ENCODE data around the gene RUBCNL. TPM values are rescaled to one million over a fixed set of nuclear protein-coding genes. Genes with fewer than 3 reads are reported as not detected.

The RUBCNL gene
- total RNA-seq, 4 donors from 2014 or later = 0.42 to 0.78 TPM; not detected in 2

- TF ChIP-seq POLR2A (IDR thresholded peaks at IDR 0.05) = no peak
- H3K9me3 ChIP-seq = no peaks in the 10 kb centered on the region
- no peaks in the 10 kb centered on the region for H3K27me3 ChIP-seq
- ATAC-seq = no peak
- H3K27ac ChIP-seq = no peak overlapping the region
- intact Hi-C loops (cut with DNase I; ENCODE audit: low total_unique reads) (no loop called here), in situ Hi-C loops (cut with MboI; ENCODE audit: low sequenced_read_pairs in 4 of 4) (no loop called here)
- no peaks in the 10 kb centered on the region for H3K4me1 ChIP-seq
- no peak overlapping the region for H3K4me3 ChIP-seq
- no peaks in the 10 kb centered on the region for H3K36me3 ChIP-seq
- DNase-seq = no peak
Measured at GRCh38 chr13:46347277-46347676, 39.8 kb downstream of the RUBCNL start.

- Histone ChIP-seq H3K27me3 (no peaks in the 10 kb centered on the region), H3K4me1 (no peaks in the 10 kb centered on the region), H3K36me3 (no peaks in the 10 kb centered on the region), H3K9me3 (no peaks in the 10 kb centered on the region), H3K27ac (no peak overlapping the region), H3K4me3 (no peak overlapping the region)
- ATAC-seq = no peak
- in situ Hi-C loops (cut with MboI; ENCODE audit: low sequenced_read_pairs in 4 of 4) = no loop called here
- intact Hi-C loops (cut with DNase I; ENCODE audit: low total_unique reads) = no loop called here
- TF ChIP-seq CTCF (IDR thresholded peaks at IDR 0.05 in 4 of 5, conservative IDR thresholded peaks at IDR 0.05 in 1 of 5) (no peak), POLR2A (IDR thresholded peaks at IDR 0.05) (no peak)
- DNase-seq = no peak
Measured at GRCh38 chr13:46345866-46346265, 41.2 kb downstream of the RUBCNL start.

- DNase-seq (no peak), ATAC-seq (no peak)
- Histone ChIP-seq H3K9me3 (no peaks in the 10 kb centered on the region), H3K27ac (no peak overlapping the region), H3K4me1 (no peaks in the 10 kb centered on the region), H3K36me3 (no peaks in the 10 kb centered on the region), H3K27me3 (no peaks in the 10 kb centered on the region), H3K4me3 (no peak overlapping the region)
- TF ChIP-seq CTCF (IDR thresholded peaks at IDR 0.05 in 4 of 5, conservative IDR thresholded peaks at IDR 0.05 in 1 of 5) = no peak
- TF ChIP-seq POLR2A (IDR thresholded peaks at IDR 0.05) = no peak
- in situ Hi-C loops (cut with MboI; ENCODE audit: low sequenced_read_pairs in 4 of 4) (no loop called here), intact Hi-C loops (cut with DNase I; ENCODE audit: low total_unique reads) (no loop called here)
Measured at GRCh38 chr13:46345398-46345797, 41.7 kb downstream of the RUBCNL start.

- ATAC-seq (no peak), DNase-seq (no peak)
- Histone ChIP-seq H3K4me1 (no peaks in the 10 kb centered on the region), H3K9me3 (no peaks in the 10 kb centered on the region), H3K36me3 (no peaks in the 10 kb centered on the region), H3K27me3 (no peaks in the 10 kb centered on the region), H3K27ac (no peak overlapping the region), H3K4me3 (no peak overlapping the region)
- TF ChIP-seq POLR2A (IDR thresholded peaks at IDR 0.05) = no peak
- no peak for TF ChIP-seq CTCF (IDR thresholded peaks at IDR 0.05 in 4 of 5, conservative IDR thresholded peaks at IDR 0.05 in 1 of 5)
- intact Hi-C loops (cut with DNase I; ENCODE audit: low total_unique reads) = no loop called here
- in situ Hi-C loops (cut with MboI; ENCODE audit: low sequenced_read_pairs in 4 of 4) = no loop called here
Measured at GRCh38 chr13:46343279-46343994, 43.6 kb downstream of the RUBCNL start.

GRCh38 chr13:46342538-46342937, 44.5 kb downstream of the RUBCNL start:
- no peak for DNase-seq
- intact Hi-C loops (cut with DNase I; ENCODE audit: low total_unique reads) (no loop called here), in situ Hi-C loops (cut with MboI; ENCODE audit: low sequenced_read_pairs in 4 of 4) (no loop called here)
- Histone ChIP-seq H3K4me1 (no peaks in the 10 kb centered on the region), H3K4me3 (no peak overlapping the region), H3K27ac (no peak overlapping the region), H3K36me3 (no peaks in the 10 kb centered on the region), H3K9me3 (no peaks in the 10 kb centered on the region), H3K27me3 (no peaks in the 10 kb centered on the region)
- TF ChIP-seq CTCF (IDR thresholded peaks at IDR 0.05 in 4 of 5, conservative IDR thresholded peaks at IDR 0.05 in 1 of 5) (no peak), POLR2A (IDR thresholded peaks at IDR 0.05) (no peak)
- no peak for ATAC-seq

Measured in gastrocnemius medialis (tissue), 4 donors.